K562 (cell line): Measurements from ENCODE around the gene ITGB2. TPM values are rescaled to one million over a fixed set of nuclear protein-coding genes. Genes with fewer than 3 reads are reported as not detected.

Experiments used
- CREBBP ChIP-seq: IDR thresholded peaks from one replicate; pipeline ENCODE4 v1.6.1; 2012; ENCODE audit warnings: low read depth, mild to moderate bottlenecking, control low read depth, inconsistent platforms, low read length
- JUNB ChIP-seq: fragments of 450-650 bp; formaldehyde crosslinking; conservative IDR thresholded peaks from 2 replicates; pipeline ENCODE4 v1.4.0; 2020; ENCODE audit warnings: mild to moderate bottlenecking
- MEF2D ChIP-seq: conservative IDR thresholded peaks from 2 replicates; pipeline ENCODE4 v1.6.1; 2016; ENCODE audit warnings: low read depth, missing genetic modification characterization, missing compliant biosample characterization
- PYGO2 ChIP-seq: fragments of 450-650 bp; IDR thresholded peaks from 2 replicates; pipeline ENCODE4 v1.6.1; 2016; ENCODE audit warnings: mild to moderate bottlenecking, missing genetic modification characterization, moderate library complexity, missing compliant biosample characterization
- ZNF121 ChIP-seq: sonication (generic); formaldehyde crosslinking; conservative IDR thresholded peaks from 2 replicates; pipeline ENCODE4 v1.8.0; 2022; ENCODE audit warnings: missing genetic modification reagents
- ZNF239 ChIP-seq: fragments of 250-450 bp; sonication (Bioruptor Pico); IDR thresholded peaks from 2 replicates; pipeline ENCODE4 v1.4.0; 2020; ENCODE audit warnings: mild to moderate bottlenecking
- ZNF282 ChIP-seq: sonication (generic); formaldehyde crosslinking; IDR thresholded peaks from 2 replicates; pipeline ENCODE4 v1.8.1; 2023; ENCODE audit warnings: missing genetic modification reagents
- polyA plus RNA-seq, 8 experiments: library from polyadenylated mRNA; depleted of rRNA in 4 of 8; stranded (reverse) in 5 of 8; unstranded in 3 of 8; fragments of >200 nt; fragmentation: Nextera tagmentation in 2 of 8; fragmentation: Illumina TruSeq in 1 of 8; extraction: Ambion mirVana in 2 of 8; extraction: Trizol in 1 of 8; gene quantifications; 2 replicates each; pipeline versions ENCODE4 v1.2.1 to v1.2.3, GENCODE V29; 2011 to 2014; ENCODE audit warnings: inconsistent platforms in 1 of 8, missing spikeins in 1 of 8
- total RNA-seq, 7 experiments: library from RNA; depleted of rRNA in 6 of 7; stranded (reverse); fragments of >200 nt in 6 of 7; fragmentation: Illumina TruSeq in 2 of 7; extraction: Trizol in 2 of 7; gene quantifications; 2 replicates each; pipeline versions ENCODE4 v1.2.1 to v1.2.3, GENCODE V29; 2011 to 2021; ENCODE audit warnings: low replicate concordance in 1 of 7
- TF ChIP-seq, protein P1 (sequence below): fragments of 450-650 bp; formaldehyde crosslinking; IDR thresholded peaks from 2 replicates; pipeline ENCODE4 v1.4.0; 2020; ENCODE audit warnings: mild to moderate bottlenecking, moderate library complexity
- TF ChIP-seq, protein P2 (sequence below): fragments of 250-450 bp; sonication (Bioruptor Pico); IDR thresholded peaks from 2 replicates; pipeline ENCODE4 v1.9.0; 2021; ENCODE audit warnings: mild to moderate bottlenecking, inconsistent platforms
- TF ChIP-seq, protein P3 (sequence below): sonication (generic); formaldehyde crosslinking; IDR thresholded peaks from 2 replicates; pipeline ENCODE4 v1.8.1; 2023; ENCODE audit warnings: mild to moderate bottlenecking, missing genetic modification reagents
- TF ChIP-seq, protein P4 (sequence below): fragments of 250-450 bp; sonication (Bioruptor Pico); IDR thresholded peaks from 2 replicates; pipeline ENCODE4 v1.5.1; 2021; ENCODE audit warnings: mild to moderate bottlenecking
- TF ChIP-seq, protein P5 (sequence below): fragments of 450-650 bp; formaldehyde crosslinking; IDR thresholded peaks from 2 replicates; pipeline ENCODE4 v1.4.0; 2022; ENCODE audit warnings: missing genetic modification characterization

Gene ITGB2
- total and polyA plus RNA-seq, 9 of the 15 experiments (the other 6 are each of a cell fraction or from before 2014, with no cell fraction given), result 0.07 to 1.3 (median 0.51) TPM; not detected in 2

DNA sequence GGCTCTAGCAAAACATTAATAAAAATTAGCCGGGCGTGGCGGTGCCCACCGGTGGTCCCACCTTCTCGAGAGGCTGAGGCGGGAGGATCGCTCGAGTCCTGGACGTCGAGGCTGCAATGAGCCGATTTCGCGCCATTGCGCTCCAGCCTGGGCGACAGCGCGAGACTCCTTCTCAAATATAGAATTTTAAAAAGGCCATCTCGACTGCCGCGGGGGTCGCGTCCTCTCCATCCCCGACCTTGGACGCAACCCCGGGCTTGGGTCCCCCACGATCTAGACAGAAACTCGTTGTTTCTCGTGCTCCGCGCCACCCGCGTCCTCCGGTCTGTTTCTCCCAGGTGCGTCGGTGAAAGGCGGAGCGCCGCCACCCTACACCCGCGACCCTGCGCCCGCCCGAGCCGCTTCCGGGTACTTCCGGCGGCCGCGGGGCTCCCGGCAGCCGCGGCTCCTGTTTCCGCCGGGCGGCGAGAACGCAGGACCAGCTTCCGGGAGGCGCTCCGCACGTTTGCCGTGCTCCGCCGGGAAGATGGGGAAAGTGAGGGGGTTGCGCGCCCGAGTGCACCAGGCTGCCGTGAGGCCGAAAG lies 18.9 kb upstream of the ITGB2 start, which contains the start of gene SLX9 (continued):
- TF ChIP-seq, protein P1, sequence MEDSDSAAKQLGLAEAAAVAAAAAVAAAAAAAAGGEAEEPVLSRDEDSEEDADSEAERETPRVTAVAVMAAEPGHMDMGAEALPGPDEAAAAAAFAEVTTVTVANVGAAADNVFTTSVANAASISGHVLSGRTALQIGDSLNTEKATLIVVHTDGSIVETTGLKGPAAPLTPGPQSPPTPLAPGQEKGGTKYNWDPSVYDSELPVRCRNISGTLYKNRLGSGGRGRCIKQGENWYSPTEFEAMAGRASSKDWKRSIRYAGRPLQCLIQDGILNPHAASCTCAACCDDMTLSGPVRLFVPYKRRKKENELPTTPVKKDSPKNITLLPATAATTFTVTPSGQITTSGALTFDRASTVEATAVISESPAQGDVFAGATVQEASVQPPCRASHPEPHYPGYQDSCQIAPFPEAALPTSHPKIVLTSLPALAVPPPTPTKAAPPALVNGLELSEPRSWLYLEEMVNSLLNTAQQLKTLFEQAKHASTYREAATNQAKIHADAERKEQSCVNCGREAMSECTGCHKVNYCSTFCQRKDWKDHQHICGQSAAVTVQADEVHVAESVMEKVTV (CRISPR knock-in tag), result 0 out of 2 replicates have a peak, but pooled peaks have one; percentile 11
- peak; percentile 61; the same call in 1 of the 2 replicates for TF ChIP-seq JUNB (CRISPR knock-in tag)
- TF ChIP-seq ZNF282 (CRISPR knock-in tag), result no peak
- TF ChIP-seq ZNF239, result peak; percentile 62; the same call in 1 of the 2 replicates
- TF ChIP-seq, protein P2, sequence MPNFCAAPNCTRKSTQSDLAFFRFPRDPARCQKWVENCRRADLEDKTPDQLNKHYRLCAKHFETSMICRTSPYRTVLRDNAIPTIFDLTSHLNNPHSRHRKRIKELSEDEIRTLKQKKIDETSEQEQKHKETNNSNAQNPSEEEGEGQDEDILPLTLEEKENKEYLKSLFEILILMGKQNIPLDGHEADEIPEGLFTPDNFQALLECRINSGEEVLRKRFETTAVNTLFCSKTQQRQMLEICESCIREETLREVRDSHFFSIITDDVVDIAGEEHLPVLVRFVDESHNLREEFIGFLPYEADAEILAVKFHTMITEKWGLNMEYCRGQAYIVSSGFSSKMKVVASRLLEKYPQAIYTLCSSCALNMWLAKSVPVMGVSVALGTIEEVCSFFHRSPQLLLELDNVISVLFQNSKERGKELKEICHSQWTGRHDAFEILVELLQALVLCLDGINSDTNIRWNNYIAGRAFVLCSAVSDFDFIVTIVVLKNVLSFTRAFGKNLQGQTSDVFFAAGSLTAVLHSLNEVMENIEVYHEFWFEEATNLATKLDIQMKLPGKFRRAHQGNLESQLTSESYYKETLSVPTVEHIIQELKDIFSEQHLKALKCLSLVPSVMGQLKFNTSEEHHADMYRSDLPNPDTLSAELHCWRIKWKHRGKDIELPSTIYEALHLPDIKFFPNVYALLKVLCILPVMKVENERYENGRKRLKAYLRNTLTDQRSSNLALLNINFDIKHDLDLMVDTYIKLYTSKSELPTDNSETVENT (CRISPR knock-in tag), result peak; percentile 95
- TF ChIP-seq PYGO2 (tag), result no peak; the same call in 1 of the 2 replicates
- peak; percentile 82 for TF ChIP-seq ZNF121 (CRISPR knock-in tag)
- TF ChIP-seq, protein P3, sequence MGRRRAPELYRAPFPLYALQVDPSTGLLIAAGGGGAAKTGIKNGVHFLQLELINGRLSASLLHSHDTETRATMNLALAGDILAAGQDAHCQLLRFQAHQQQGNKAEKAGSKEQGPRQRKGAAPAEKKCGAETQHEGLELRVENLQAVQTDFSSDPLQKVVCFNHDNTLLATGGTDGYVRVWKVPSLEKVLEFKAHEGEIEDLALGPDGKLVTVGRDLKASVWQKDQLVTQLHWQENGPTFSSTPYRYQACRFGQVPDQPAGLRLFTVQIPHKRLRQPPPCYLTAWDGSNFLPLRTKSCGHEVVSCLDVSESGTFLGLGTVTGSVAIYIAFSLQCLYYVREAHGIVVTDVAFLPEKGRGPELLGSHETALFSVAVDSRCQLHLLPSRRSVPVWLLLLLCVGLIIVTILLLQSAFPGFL (CRISPR knock-in tag), result no peak
- TF ChIP-seq, protein P4, sequence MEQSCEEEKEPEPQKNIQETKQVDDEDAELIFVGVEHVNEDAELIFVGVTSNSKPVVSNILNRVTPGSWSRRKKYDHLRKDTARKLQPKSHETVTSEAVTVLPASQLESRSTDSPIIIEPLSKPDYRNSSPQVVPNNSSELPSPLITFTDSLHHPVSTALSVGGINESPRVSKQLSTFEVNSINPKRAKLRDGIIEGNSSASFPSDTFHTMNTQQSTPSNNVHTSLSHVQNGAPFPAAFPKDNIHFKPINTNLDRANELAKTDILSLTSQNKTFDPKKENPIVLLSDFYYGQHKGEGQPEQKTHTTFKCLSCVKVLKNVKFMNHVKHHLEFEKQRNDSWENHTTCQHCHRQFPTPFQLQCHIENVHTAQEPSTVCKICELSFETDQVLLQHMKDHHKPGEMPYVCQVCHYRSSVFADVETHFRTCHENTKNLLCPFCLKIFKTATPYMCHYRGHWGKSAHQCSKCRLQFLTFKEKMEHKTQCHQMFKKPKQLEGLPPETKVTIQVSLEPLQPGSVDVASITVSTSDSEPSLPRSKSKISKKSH, result no peak
- no peak for TF ChIP-seq MEF2D (tag)
- TF ChIP-seq, protein P5, sequence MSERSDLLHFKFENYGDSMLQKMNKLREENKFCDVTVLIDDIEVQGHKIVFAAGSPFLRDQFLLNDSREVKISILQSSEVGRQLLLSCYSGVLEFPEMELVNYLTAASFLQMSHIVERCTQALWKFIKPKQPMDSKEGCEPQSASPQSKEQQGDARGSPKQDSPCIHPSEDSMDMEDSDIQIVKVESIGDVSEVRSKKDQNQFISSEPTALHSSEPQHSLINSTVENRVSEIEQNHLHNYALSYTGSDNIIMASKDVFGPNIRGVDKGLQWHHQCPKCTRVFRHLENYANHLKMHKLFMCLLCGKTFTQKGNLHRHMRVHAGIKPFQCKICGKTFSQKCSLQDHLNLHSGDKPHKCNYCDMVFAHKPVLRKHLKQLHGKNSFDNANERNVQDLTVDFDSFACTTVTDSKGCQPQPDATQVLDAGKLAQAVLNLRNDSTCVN (CRISPR knock-in tag), result peak; percentile 72; the same call in 1 of the 2 replicates
- TF ChIP-seq CREBBP, result no peak
